ENCODE measurements around the gene RIN2. TPM values are rescaled to one million over a fixed set of nuclear protein-coding genes. Genes with fewer than 3 reads are reported as not detected.
"Not testable (repeated sequence)": the region's sequence is repeated elsewhere in the genome, so short reads cannot be mapped to it uniquely, and the experiment has no call there.

Gene RIN2
- total RNA-seq, 6 experiments from 2014 or later, result 7.0 to 37.7 (median 13.8) TPM

DNA sequence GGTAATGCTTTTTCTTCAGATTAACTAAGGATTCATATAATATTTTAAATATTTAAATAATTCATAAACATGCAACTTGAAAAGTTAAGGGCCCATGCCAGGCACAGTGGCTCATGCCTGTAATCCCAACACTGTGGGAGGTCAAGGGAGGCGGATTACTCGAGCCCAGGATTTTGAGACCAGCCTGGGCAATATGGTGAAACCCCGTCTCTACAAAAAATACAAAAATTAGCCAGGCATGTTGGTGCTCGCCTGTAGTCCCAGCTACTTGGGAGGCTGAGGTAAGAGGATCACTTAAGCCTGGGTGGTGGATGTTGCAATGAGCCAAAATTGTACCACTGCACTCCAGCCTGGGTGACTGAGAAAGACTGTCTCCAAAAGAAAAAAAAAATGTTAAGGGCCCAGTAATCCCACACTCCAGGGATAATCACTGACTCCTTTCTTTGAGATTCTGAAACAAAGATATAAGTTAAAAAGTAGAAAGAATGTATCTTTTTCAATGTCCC, 7.9 kb upstream of the RIN2 start:
- H3K27ac ChIP-seq, result no peak overlapping the region
- 74% methylated on average over 4 of the region's 4 CpGs for WGBS (ENCODE audit: insufficient coverage, low coverage, low lambda C conversion rate, missing lambda C conversion rate)
- no peak overlapping the region for H3K4me3 ChIP-seq
- H3K36me3 ChIP-seq, result no peaks in the 10 kb centered on the region
- TF ChIP-seq, protein P1, sequence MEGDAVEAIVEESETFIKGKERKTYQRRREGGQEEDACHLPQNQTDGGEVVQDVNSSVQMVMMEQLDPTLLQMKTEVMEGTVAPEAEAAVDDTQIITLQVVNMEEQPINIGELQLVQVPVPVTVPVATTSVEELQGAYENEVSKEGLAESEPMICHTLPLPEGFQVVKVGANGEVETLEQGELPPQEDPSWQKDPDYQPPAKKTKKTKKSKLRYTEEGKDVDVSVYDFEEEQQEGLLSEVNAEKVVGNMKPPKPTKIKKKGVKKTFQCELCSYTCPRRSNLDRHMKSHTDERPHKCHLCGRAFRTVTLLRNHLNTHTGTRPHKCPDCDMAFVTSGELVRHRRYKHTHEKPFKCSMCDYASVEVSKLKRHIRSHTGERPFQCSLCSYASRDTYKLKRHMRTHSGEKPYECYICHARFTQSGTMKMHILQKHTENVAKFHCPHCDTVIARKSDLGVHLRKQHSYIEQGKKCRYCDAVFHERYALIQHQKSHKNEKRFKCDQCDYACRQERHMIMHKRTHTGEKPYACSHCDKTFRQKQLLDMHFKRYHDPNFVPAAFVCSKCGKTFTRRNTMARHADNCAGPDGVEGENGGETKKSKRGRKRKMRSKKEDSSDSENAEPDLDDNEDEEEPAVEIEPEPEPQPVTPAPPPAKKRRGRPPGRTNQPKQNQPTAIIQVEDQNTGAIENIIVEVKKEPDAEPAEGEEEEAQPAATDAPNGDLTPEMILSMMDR (IDR thresholded peaks at IDR 0.05), result no peak
- no peak for TF ChIP-seq POLR2A (IDR thresholded peaks at IDR 0.05)
- no peaks in the 10 kb centered on the region for H3K27me3 ChIP-seq
- no peaks in the 10 kb centered on the region for H3K9me3 ChIP-seq
- H3K4me1 ChIP-seq, result no peaks in the 10 kb centered on the region
- intact Hi-C loops (cut with DNase I), result no loop called here
- no peak for DNase-seq
- no peak for ATAC-seq

DNA sequence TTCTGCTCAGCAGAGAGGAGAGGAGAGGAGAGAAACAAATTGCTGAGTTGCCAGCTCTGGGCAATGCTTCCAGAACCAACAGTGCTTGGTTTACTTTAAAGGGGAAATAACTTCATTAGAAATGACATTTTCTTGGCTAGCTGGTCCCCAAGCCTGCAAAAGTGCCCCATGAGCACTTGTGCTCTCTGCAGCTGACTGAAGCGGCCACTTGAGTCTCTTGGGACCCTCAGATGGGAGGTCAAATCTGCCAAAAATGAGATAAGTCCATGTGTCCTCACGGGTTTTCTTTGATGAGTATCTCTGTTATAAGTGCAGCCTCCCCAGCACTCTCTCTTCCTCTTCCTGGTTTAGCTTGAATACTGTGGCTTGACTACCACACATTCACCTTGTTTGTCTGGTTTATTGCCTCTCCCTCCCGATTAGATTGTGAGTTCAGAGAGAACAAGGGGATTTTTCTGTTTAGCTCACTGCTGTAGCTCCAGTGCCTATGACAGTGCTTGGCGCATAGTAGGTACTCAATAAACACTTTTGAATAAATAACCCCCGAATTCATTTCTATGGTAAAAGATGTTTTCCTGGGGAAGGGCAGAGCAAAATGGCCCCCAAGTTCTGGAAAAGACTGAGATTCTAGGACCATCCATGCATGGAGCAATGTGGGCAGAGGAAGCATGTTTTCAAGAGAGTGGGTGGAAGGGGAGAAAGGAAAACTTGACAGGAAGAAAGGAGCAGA, 7.0 kb upstream of the RIN2 start:
- no peaks in the 10 kb centered on the region for H3K27me3 ChIP-seq
- H3K4me3 ChIP-seq, result no peak overlapping the region
- no peaks in the 10 kb centered on the region for H3K36me3 ChIP-seq
- no peak overlapping the region for H3K27ac ChIP-seq
- DNase-seq, result no peak
- no peaks in the 10 kb centered on the region for H3K9me3 ChIP-seq
- 39% methylated on average over 5 of the region's 5 CpGs for WGBS (ENCODE audit: insufficient coverage, low coverage, low lambda C conversion rate, missing lambda C conversion rate)
- TF ChIP-seq POLR2A (IDR thresholded peaks at IDR 0.05), result no peak
- TF ChIP-seq, protein P1 (IDR thresholded peaks at IDR 0.05), result no peak
- H3K4me1 ChIP-seq, result no peaks in the 10 kb centered on the region
- ATAC-seq, result no peak
- intact Hi-C loops (cut with DNase I), result no loop called here

DNA sequence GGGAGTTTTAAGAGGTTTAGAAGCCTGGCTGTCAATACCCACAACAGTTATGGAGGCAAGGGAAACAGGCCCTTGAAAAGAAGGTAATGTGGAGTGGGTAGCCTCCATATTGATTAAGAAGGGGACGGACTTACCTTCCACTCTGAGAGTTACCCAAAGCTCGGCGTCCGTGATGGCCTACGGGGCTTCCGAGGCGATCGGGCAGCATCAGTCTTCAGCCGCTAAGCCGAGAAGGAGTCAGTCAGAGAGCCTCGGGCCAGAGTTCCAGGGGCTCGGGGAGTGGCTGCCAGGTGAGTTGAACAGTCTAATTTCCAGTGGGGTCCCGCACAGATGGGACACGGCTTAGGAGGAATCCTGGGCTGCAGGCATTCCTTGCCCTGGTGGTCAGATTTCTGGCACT, 3.9 kb upstream of the RIN2 start:
- H3K4me3 ChIP-seq; DNase-seq; H3K4me1 ChIP-seq; H3K27me3 ChIP-seq; H3K9me3 ChIP-seq; ATAC-seq; H3K36me3 ChIP-seq; intact Hi-C loops (cut with DNase I); H3K27ac ChIP-seq: not testable (repeated sequence)
- 93% methylated on average over 7 of the region's 14 CpGs for WGBS (ENCODE audit: insufficient coverage, low coverage, low lambda C conversion rate, missing lambda C conversion rate)

DNA sequence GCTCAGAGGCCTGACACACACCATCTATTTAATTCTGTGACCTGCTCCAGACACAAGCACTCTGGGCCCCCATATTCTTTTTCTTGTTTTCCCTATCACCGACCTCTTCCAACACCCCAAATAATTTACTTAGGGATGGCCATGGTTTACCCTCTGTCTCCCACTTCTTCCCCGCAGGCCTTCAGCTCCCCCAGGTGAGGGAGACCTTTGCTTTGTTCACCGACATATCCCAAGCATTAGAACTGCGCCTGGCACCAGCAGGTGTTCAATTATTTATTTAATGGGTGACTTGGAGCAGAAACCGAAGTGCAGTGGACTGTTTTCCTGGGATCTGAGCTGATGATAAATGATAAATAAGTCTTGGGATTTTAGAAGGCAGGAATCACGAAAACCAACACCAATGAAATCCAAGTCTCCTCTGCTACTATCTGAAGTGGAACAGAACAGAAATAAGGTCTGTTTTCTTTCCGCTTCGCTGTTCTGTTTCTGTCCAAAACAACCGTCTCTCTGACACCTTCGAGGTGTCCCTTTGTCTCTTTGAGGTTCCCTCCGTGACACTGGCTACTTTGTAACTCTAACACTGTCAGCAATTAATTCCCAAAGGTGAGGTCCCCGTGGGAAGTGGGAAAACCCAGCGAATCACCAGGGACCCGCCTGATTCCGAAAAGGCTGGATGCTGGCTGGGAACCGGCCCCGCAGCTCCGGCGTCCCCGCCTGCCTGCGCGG, 1.1 kb upstream of the RIN2 start:
- Histone ChIP-seq H3K36me3 (no peaks in the 10 kb centered on the region), H3K4me1 (peaks cover 0 to 24% (median 10%) of the 10 kb centered on the region in 4 donors), H3K27ac (peak overlapping the region; percentile 78 to 90 (median 84)), H3K9me3 (no peaks in the 10 kb centered on the region), H3K27me3 (no peaks in the 10 kb centered on the region), H3K4me3 (peak overlapping the region; percentile 58 to 88 (median 66))
- DNase-seq (no peak), ATAC-seq (no peak)
- intact Hi-C loops (cut with DNase I), result no loop called here
- TF ChIP-seq, protein P1 (IDR thresholded peaks at IDR 0.05), result no peak
- no peak for TF ChIP-seq POLR2A (IDR thresholded peaks at IDR 0.05)
- 15% methylated on average over 14 of the region's 22 CpGs for WGBS (ENCODE audit: insufficient coverage, low coverage, low lambda C conversion rate, missing lambda C conversion rate)

Data from right lobe of liver (tissue), 6 donors.